Stimulated activated CD8-positive, alpha-beta memory T cell treated with anti-CD3 and anti-CD28 coated beads, Interleukin-4, amount 100 ng/mL, for 1 hour (primary cell): ENCODE results near the gene MYRF.

Experiments
- DNase-seq, 2 donors: peaks; one replicate each; pipeline ENCODE4 v3.0.0-alpha.2; 2020; ENCODE audit warnings: low read depth in 2 of 2, low spot score in 1 of 2

The MYRF gene

DNA sequence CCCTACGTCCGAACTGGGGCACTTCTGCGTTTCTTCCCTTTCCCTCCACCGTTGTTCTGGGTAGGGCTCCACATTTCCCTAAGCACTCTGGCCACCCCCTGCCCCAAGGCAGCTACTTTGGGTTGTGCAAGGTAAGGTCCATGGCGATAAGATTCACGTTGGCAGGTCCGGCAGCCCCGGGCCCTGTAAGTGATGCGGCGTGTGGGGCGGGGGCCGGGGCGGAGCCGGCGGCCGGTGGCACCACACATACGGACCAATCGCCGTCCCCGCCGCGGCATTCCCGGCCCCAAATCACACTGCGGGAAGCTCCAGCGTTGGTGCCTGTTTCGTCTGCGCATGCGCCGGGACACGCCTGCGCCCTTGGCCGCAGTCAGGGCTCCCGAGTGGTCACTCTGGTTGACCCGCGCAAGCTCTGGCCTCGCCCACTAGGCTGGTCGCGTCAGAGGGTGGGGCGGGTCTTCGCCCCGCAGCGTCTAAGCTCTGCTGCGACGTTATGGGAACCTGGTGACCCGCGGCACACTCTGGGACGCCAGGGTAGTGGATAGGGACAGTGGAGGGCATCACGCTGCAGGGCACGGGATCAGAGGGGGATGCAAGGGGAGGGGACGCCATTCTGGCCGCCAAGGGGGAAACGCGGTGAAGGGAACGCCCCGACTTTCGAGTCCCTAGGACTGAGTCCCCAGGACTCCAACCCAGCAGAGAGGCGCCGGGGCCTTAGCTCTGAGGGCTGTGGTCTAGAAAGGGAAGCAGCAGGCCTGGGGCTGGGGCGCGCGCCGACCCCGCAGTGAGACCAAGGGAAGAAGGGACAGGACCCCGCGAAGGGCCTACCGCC lies 62.7 kb downstream of the MYRF start:
- no peak for DNase-seq

DNA sequence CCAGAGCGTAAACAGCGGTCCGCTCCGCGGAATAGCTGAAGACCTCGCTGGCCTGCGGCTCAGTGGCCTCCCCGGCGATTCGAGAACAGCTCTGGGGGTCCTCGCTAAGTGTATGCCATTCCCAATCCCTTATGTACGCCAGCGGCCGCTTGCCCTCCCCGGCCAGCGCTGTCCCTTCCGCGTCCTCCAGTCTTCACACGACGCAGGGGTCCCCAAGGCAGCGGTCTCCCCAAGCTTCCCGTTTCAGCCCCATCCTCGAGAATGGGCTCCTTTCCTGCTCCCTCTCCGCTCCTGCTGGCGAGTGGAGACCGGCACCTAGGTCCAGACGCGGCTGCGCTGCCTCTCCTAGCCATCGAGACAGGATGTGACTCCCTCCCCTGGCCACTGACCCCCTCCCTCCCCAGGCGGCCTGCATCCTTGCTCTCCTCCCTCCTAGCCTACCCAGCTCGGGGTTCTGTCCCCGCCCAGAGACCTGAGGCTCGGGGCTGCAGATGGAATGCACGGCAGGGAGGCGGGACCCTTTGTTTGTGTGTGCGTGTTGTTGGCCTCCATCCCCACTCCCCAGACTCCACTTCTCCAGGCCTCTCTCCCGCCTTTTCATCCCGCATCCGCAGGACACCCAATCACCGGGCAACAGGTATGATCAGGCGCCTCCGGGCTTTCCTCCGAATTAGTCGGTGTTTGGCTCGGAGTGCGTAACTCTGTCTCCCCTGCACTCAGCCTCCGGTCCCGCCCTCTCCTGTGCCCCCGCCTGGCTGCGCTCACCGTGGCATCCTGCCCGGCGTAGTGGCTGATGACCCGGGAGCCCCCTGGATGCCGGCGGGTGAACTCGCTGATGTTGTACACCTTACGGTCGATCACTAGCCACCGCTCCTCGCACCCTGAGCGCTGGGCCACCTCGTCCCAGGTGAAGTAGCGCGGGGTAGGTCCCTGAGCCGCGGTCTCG lies 63.6 kb downstream of the MYRF start:
- peak in 1 of 2 donors; percentile 33 for DNase-seq

DNA sequence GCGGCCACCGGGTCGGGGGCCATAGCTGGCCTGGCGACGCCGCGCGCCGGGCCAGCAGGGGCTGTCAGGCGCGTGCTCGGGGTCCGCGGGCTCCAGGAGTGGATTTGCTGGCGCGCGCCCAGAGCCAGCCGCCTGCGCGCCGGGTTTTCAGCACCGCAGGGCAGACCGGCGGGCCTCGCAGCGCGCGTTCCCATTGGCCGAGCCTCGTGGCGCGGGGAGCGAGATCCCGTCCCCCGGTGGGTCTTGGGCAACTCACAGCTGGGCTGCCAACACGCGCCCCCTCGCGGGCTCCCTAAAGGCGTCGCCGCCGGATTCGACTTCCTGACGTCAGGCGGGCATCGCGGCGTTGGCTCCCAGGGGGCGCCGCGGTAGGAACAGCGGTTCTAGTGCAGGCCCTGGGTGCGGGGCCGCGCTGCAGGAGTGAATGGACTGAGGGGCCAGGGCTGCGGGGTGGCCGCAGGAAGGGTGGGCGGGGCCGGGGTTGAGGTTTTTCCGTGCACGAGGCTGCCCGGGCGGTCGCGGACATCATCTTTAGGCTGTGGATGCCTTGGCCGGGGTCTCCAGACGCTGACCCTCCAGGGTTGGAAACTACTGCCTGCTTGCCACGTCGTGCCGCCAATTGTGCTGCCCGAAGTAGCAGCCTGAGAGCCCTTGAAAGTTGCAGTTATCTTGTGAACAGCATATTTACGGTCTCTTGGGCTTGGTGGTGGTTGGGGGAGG lies 64.5 kb downstream of the MYRF start, which contains the start of gene FADS1:
Gene FADS1, minus strand, starts transcription at position 268 of the 720 bp plus-strand sequence. Its CDS starts 74 bp downstream, at position 194.
- peak in 1 of 2 donors; percentile 36 for DNase-seq

DNA sequence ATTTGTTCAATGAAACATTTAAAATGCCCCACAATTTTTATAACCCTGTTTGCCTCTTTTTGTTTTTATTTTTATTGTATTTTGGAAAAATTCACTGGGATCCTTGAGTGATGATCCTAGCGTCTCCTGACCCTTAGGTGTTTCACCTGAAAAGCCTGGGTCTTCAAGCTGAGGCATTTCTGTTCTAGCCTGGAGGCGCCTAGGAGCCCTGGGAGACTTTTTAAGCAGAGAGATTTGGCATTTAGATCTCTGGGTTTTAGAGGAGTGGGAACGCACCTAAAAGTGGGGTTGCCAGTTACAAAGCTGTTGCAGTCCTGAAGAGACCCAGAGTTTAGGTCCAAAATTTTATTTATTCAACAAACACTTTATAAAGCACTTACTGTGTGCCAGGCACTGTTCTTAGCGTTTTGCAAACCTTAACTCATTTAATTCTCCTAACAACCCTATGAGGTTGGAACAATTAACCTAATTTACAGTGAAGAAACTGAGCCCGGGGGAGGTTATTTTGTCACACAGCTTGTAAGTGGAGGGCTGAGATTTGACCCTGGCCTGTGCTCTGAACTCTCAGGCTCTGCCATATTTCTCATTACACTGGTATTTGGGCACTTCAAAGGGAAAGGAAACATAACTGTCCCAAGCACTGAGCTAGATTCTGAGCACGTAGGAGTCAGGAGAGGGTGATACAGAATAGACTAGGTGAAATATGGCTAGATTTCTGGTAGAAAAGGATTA lies 65.2 kb downstream of the MYRF start:
- no peak for DNase-seq

DNA sequence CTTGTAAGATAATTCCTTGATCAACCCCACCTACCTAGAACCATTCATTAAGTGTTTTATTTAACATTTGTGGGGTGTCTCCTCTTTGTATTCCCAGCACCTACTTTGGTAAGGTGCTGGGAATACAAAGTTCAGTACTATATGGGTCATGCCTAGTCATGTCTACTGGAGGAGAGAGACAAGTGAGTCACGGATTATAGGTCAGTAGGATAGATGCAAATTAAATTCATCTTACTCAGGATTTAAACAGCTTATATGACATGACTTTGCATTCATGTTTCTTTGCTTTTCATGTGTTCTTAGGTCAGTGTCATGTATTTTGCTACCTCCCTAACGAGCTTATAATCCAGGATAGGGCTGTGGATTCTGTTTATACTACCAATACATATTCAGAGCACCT lies 67.7 kb downstream of the MYRF start:
- no peak for DNase-seq

DNA sequence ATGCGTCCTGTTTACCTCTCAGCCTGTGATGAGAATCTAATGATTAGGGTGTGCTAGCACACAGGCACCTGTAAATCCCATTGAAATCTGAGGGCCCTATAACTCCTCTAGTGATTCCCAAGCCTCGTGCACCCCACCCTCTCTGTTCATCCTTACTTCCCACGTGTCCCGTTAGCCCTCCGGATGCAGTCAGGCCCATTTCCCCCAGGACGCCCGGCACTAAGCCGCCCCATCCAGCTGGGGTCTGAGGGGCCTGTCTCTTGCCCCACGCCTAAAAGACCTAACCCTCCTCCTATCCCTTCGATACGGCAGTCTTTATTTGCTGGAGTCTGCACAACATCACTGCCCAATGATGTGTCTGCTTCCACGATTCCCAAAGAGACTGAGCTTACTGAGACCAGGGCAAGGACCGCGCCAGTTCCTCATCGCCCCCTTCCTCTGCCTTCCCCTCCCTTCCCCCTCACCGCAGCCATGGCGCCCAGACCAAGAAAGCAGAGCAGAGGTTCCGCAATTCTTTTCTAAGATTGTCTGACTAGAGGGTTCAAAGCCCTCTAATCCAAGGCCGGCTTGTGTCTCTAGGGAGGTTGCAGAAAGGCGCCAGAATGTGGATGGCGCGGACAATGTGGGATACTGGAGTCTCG lies 74.6 kb downstream of the MYRF start:
- no peak for DNase-seq

DNA sequence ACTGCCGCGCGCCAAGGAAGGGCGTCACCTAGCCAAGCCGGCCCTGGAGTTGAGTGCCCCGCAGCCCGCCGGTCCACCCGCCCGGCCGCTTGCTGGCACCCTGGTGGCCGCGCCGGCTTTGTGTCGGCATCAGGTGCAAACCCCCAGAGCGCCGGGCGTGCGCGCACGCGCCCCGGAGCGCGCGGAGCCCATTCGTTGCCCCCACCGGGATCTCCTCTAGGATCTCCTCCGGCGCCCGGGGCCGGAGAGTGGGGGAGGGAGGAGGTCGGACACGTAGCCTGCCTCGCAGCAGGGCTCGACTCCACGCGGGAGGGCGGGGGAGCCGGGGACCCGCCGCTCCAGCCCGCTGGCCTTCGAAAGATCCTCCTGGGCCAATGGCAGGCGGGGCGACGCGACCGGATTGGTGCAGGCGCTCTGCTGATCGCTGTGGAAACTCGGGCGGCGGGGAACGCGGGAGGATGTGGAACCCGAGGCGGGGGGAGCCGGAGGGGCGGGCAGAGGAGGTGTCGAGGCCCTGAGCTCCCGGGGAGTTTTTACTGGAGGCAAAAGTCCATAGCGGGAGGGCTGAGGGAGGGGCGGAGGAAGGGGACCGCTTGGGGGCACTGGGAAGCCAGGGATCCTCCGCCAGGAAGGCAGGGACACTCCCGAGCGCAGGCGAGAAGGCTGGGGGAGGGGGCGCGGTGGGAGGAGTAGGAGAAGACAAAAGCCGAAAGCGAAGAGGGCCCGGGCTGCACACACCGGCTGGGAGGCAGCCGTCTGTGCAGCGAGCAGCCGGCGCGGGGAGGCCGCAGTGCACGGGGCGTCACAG lies 75.3 kb downstream of the MYRF start, which contains the start of gene FADS2:
Gene FADS2, plus strand, starts transcription at position 730 of the 808 bp plus-strand sequence. CDS start 91 bp downstream, outside the sequence.
- peak; percentile 19 to 41 for DNase-seq

DNA sequence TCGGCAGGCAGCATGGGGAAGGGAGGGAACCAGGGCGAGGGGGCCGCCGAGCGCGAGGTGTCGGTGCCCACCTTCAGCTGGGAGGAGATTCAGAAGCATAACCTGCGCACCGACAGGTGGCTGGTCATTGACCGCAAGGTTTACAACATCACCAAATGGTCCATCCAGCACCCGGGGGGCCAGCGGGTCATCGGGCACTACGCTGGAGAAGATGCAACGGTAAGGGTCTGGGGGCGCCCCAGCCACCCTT lies 75.9 kb downstream of the MYRF start:
- no peak for DNase-seq

DNA sequence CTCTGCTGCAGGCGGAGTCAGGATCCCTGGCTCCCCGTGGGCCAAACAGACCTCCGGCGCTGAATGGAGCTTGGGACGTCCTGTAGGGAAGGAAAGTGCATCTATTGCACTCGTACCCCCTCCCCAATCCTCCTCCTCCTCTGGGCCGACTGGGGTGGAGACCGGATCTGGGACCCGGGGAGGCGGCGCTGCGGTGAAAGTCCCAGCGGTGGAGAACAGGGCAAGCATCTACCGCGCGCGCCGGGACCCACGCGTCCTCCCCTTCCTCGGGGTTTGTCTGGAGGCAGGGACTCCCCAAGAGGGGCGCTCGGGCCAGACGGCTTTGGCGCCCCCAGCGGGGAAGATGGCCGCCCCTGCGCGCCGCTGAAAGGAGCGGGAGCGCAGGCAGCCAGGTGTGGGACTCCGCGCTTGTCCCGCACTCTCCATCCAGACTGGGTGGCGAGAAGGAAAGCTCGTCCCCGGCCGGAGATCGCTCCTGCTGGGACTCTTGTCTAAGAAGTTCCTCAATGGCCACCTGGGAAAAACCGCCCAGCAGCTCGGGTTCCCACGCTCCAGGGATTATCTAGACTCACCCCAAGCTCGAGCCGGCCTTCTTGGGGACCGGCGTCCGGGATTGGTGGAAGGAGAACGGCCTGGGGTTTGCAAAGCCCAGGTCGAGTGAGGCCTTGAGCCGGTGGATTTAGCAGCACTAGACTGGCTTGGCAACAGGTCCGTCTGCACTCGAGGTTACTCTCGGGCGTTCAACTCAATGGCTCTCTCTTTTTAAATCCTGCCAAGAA lies 76.4 kb downstream of the MYRF start:
- no peak for DNase-seq

DNA sequence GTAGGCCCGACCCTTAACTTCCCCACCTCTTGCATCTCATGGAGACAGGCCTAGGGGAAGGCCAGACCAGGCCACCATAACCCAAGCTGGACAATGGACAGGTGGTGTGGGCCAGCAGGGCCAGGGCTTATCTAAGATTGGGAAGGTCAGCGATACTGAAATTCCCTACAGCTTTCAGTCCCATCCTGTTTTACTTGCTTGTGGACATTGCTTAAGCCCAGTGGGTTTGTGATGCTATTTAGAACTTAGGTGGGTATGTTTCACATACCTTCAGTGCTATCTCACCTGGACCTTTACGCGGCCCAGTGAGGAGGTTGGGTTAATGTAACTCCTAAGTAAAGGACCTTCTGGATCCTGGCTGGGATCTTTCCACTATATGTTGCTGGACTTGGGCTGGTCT lies 77.4 kb downstream of the MYRF start:
- DNase-seq: no peak

DNA sequence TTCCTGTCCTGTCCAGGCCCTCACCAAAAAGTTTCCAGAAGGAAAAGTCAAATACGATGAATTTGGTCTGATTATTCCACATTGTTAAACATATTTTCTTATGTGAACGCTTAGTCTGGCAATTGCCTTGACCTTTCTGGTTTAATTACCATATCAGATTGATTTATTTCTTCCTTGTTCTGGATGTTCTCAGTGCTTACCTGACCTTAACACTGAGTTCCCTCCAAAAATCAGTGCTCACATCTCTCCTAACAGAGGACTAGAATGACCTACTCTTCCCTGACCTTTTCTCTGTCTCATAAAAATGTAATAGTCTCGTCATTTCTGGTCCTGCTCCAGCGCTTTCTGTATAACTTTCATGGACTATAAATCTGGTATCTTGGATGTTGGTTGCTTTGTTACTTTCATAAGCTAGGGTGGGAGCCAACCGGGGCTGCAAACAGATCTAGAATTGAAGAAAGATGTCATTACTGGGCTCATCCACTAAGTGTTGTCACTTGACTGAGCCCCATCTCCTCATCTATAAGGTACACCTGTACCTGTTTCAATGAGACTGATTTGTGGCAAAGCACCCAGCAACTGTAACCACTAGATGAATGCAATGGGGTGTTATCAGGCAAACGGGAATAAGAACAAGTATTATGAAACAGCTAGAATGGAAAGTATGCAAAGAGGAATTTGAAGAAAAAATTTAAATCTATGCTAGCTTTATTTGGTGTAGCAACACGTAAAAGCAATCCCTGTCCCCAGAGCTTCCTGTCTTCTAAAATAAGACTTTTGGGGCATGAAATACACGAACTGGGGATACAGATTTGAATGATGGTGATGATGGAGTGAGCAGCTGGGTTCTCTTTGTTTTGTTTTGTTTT lies 78.0 kb downstream of the MYRF start:
- DNase-seq: no peak

DNA sequence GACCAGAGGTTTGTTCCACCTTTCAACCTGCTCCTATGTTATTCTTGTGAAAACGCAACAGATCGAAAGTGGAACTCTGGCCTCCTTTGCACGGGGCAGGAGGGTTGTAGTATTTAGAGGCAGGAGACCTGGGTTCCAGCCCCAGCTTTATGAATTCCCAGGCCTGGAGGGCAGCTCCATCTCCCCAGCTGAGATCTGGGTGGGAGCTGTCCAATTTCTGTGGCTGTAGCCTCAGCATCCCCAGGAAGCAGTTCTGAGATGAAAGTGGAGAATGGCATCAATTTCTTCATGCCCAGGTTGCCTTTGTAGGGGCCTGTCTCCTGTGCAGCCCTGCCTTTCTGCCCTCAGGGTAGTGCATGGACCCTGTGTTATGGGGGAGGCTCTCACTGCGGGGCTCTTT lies 79.8 kb downstream of the MYRF start:
- DNase-seq: no peak

DNA sequence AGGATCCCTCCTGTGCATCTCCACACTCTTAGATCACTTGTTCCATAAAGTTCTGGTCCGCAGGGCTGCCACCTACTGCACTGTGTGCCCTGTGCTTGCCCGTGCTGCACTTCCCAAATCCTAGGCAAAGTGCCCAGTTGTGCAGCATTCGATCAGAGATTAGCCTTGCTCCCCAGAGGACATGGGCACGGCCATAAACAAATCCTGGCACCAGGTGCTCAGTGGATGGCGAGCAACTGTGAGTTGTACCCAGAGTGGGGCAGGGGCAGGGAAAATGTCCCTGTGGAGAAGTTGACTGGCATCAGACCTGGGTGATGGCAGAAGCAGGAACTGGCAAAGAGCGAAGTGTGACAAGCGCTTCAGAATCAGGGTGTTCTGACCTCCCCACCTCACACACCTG lies 80.3 kb downstream of the MYRF start:
- DNase-seq: no peak

DNA sequence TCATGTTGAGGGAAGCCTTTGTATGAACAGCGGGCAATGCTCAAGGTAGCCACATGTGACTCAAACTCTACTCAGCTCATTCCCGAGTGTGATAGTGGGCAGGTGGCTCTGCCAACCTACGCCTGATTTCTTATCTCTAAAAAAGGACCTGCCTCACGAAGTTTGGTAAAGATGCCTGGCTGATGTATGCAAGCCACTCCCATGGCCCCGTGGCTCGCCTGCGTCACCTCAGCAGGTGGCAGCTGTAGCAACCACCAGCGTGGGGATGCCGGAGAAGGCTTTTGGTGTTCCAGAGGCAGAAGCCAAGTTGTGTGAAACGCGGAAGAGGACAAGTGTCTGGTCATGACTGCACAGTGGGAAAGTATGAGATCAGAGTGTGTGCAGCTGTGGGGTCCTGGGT lies 81.0 kb downstream of the MYRF start:
- DNase-seq: no peak

DNA sequence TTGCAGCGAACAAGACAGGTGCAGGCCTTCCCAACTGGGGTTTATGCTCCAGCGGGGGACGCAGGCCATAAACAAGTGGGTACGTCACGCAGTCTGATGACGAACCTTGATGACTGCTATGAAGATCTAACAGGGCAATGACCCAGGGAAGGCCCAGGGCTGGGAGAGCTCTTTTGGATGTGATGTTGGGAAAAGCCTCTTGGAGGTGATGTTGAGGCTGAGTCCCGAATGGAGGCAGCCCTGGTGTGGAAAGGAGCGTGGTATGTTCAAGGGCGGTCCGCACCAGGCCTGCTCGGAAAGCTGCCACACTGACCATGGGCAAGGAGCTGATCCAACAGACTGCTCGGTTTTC lies 81.5 kb downstream of the MYRF start:
- DNase-seq: no peak

DNA sequence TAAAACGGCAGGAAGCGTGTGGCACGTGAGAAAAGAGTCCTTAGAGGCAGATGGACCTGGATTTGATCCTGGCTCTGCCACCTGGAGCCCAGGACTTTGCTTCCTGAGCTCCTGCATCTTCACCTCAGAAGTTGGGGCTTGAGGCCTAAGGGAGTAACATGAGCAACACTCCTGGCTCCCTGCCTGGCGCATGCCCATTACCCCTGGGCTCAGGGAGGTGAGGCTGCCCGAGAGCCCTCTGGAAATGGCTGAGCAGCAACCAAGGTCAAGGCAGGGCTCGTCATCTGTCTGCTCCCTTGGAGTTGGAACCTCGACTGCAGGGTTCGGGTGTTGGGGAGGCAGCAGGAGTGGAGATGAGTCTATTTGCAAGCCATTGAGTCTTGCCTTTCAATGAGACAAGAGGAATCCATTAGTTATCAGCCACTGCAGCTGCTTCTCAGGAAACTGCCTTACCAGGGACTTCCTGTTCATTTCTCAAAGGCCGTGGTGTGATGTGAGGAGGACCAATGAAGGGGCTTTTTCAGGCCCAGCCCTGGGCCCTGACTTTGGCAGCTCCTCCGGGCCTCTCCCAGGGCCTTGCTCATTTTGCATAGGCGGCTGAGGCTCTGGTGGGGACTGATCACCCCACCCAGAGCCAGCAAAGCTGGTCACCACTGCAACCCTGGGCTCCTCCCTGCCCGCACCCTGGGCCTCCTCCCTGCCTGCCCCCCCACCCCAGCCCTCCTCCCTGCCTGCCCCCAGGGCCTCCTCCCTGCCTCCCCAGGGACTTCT lies 82.0 kb downstream of the MYRF start:
- peak in 1 of 2 donors; percentile 22 for DNase-seq

DNA sequence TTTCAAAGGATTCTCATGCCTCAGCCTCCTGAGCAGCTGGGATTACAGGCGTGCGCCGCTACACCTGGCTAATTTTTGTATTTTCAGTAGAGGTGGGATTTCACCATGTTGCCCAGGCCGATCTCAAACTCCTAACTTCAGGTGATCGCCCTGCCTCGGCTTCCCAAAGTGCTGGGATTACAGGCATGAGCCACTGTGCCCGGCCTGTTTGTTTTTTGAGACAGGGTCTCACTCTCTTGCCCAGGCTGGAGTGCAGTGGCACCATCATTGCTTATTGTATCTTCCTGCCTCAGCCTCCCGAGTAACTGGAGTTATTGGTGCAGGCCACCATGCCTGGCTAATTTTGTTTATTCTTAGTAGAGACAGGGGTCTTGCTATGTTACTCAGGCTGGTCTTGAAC lies 83.8 kb downstream of the MYRF start:
- DNase-seq: no peak
